Measurements from ENCODE around the gene TRDMT1.

Gene TRDMT1

DNA sequence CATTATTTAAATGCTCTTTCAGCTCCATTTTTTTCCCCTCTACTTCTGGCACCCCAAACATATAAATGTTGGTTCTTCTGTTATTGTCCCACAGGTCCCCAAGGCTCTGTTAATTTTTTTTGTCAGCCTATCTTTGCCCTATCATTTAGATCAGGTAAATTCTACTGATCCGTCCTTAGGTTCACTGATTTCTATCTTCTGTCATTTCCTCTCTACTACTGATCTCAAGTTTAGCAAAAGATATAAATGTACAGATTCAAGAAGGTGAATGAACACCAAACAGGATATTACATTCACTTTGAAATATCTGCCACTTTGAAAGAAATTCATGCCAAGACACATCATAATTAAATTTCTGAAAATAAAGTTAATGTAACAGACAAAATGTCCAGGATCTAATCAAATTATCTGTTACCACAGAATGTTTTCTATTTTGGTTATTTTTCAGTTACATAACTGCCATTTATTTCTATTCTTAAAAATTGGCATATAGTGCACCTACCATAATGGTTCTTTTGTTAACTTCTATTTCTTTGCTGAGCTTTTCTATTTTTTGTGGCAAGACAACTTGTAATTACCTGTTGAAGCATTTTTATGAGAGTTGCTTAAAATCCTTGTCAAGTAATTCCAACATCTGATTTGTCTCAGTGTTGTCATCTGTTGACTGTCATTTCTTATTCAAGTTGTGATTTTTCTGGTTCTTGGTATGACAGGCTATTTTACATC is 59.8 kb downstream of the TRDMT1 start:
- Histone ChIP-seq H3K9me3 (no peaks in the 10 kb centered on the region), H3K27me3 (ENCODE audit: low read depth) (no peaks in the 10 kb centered on the region), H3K4me1 (peaks cover 23% of the 10 kb centered on the region), H3K36me3 (replicated peaks) (no peaks in the 10 kb centered on the region), H3K4me3 (no peak overlapping the region)
- DNase-seq (ENCODE audit: low spot score in 2 of 2): no peak
- in situ Hi-C loops (cut with MboI; ENCODE audit: low sequenced_read_pairs): no loop called here

DNA sequence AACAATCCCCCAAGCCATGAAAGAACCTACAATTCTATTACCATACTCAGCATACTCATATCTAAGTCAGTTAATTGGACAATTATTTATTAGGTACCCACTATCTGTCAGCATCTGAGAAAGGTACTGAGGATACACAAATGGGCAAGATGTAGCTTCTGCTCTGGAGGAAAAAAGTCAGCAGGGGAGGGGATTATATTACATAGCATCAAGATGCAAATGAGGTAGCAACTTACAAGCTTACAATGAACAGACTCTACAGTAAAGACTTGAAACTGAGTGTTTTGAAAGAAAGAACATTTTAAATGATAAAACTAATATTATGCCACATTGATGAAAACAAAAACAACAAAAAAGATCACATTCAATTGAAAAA is 61.1 kb downstream of the TRDMT1 start:
- in situ Hi-C loops (cut with MboI; ENCODE audit: low sequenced_read_pairs): no loop called here
- Histone ChIP-seq H3K4me3 (no peak overlapping the region), H3K36me3 (replicated peaks) (no peaks in the 10 kb centered on the region), H3K27me3 (ENCODE audit: low read depth) (no peaks in the 10 kb centered on the region), H3K9me3 (no peaks in the 10 kb centered on the region), H3K4me1 (peaks cover 23% of the 10 kb centered on the region)
- DNase-seq (ENCODE audit: low spot score in 2 of 2): no peak

DNA sequence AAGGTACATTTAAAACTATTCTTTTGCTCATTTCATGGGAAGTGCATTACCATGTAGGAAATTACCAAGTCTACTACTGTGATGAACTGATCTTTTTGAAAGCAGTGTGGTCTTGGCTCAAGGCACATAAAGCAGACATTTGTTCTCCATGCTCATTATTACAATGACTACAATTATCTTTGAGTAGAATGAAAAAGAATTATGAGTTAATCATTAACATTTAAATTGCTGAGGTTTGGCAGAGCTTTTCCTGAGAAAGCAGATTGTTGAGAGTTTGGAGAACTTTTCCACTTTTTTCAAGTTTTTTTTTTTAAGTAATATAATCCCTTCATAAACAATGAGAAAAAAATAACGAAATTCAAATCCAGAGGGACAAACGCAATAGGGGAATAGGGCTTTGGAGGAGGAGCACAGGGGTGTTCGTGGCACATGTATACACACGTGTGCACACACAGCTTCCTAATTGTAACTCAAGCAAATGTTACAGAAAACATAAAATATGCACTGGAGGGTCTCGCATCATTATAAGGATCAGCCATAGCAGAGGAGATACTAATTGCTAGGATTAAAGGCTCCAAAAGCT is 62.9 kb downstream of the TRDMT1 start:
- no peak overlapping the region for H3K4me3 ChIP-seq
- H3K4me1 ChIP-seq: peaks cover 30% of the 10 kb centered on the region
- DNase-seq (ENCODE audit: low spot score in 2 of 2): peak; percentile 31 to 72
- no peaks in the 10 kb centered on the region for H3K36me3 ChIP-seq (replicated peaks)
- no peaks in the 10 kb centered on the region for H3K9me3 ChIP-seq
- in situ Hi-C loops (cut with MboI; ENCODE audit: low sequenced_read_pairs): no loop called here
- H3K27me3 ChIP-seq (ENCODE audit: low read depth): no peaks in the 10 kb centered on the region

DNA sequence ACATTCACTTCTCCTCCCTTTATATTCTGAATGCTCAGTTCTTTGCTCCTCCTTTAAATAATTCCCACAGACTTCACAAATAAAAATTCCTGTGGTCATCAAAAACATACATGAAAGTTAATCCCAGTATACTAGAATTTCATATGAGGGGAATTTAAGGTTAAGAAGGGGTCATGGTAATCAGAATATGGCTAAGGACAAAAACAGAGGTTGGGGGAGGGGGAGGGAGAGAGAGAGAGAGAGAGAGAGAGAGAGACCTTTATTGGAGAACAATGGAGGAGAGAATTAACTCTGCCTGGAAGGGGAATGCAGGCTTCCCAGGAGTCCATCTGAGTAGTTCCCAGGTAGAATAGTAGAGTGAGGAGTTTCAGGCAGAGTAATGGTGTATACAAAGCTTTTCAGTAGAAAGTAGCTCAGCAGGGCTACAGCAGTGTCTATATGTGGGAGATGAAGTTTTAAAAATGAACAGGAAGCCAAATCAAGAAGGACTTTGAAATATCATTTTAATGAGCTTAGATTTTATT is 66.7 kb downstream of the TRDMT1 start:
- Histone ChIP-seq H3K36me3 (replicated peaks) (no peaks in the 10 kb centered on the region), H3K4me3 (no peak overlapping the region), H3K27me3 (ENCODE audit: low read depth) (no peaks in the 10 kb centered on the region), H3K9me3 (no peaks in the 10 kb centered on the region), H3K4me1 (peaks cover 33% of the 10 kb centered on the region)
- DNase-seq (ENCODE audit: low spot score in 2 of 2): peak; percentile 31 to 35
- in situ Hi-C loops (cut with MboI; ENCODE audit: low sequenced_read_pairs): no loop called here

DNA sequence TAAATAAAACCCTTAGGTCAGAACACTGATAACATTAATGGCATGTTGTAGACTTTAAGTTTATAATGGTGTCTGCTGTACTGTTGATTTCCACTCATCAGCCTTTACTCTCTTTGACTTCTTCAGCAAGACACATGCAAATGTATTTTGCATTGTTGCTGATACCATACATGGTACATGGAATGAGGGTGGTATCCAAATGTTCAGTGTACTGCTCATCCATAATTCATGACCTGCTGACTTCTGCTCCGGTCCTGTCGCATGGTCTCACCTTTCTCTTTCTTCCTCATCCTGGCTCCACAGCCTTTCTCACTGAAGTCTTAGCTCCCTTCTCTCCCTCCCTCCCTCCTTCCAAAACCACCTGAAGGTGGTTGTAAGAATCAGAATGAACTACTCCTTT is 67.2 kb downstream of the TRDMT1 start:
- peaks cover 28% of the 10 kb centered on the region for H3K4me1 ChIP-seq
- H3K27me3 ChIP-seq (ENCODE audit: low read depth): no peaks in the 10 kb centered on the region
- no peak overlapping the region for H3K4me3 ChIP-seq
- in situ Hi-C loops (cut with MboI; ENCODE audit: low sequenced_read_pairs): no loop called here
- H3K9me3 ChIP-seq: no peaks in the 10 kb centered on the region
- H3K36me3 ChIP-seq (replicated peaks): no peaks in the 10 kb centered on the region
- no peak for DNase-seq (ENCODE audit: low spot score in 2 of 2)

DNA sequence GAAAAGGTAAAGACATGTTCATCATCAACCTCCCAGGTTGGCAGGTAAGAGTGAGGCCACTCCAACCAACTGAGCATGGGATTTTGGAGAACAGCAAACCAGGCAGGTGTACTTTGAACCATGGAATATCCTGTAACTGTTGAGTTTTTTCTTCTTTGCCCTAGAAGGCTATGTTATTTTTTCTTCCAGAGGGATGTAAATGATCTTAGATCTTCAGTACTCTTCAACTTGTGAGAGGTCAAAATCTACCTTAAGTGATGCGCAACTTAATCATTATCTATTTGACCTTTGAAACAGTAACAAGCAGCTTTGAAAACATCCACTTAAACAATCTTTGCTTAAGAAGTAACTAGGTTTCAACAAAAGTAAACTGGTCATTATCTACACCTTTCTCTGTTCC is 71.7 kb downstream of the TRDMT1 start, which contains the start of gene CUBN:
Gene CUBN (minus strand): TSS at position 71 of the 400 bp plus-strand sequence. CDS start 46 bp downstream, at position 25.
- H3K36me3 ChIP-seq (replicated peaks): no peaks in the 10 kb centered on the region
- H3K4me3 ChIP-seq: no peak within 1 kb of the TSS
- in situ Hi-C loops (cut with MboI; ENCODE audit: low sequenced_read_pairs): no loop called here
- H3K4me1 ChIP-seq: peaks cover 7% of the 10 kb centered on the region
- H3K9me3 ChIP-seq: no peaks in the 10 kb centered on the region
- no peaks in the 10 kb centered on the region for H3K27me3 ChIP-seq (ENCODE audit: low read depth)
- no peak for DNase-seq (ENCODE audit: low spot score in 2 of 2)

DNA sequence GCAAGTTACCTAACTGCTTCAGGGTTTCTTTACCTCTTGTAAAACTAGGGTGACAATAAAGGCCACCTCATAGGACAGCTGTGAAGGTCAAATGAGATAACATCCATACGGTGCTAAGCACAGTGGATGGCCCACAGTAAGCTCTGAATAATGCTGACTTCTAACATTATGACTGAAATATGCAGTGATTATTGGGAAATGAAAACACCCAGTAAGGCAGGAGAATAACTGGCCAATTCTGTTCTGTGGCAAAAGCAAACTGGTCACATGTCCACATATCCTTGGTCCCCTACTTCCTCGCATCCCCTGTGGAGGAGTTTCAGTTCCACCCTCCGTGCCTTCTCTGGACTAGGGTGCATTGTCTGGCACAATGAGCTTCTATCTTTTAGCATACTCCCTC is 73.2 kb downstream of the TRDMT1 start:
- Histone ChIP-seq H3K9me3 (no peaks in the 10 kb centered on the region), H3K4me3 (no peak overlapping the region), H3K4me1 (peaks cover 3% of the 10 kb centered on the region), H3K36me3 (replicated peaks) (no peaks in the 10 kb centered on the region), H3K27me3 (ENCODE audit: low read depth) (no peaks in the 10 kb centered on the region)
- in situ Hi-C loops (cut with MboI; ENCODE audit: low sequenced_read_pairs): no loop called here
- no peak for DNase-seq (ENCODE audit: low spot score in 2 of 2)

DNA sequence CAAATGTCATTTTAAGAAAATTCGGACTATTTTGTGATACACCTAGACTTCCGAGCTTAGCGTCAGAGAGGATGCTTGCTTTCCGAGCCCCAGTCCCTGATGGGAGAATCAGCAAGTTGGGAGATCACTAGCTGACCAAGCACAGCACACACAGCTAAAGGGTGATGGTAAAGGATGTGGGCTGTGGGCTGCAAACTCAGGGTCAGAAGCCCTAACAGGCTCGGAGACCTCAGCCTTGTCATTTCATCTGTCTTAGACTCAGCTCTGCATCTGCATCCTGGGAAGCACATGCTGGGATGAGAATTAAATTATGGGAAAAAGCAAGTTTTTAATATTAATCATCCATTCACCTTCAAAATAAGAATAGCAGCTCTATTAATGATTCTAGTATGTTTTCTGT is 75.1 kb downstream of the TRDMT1 start:
- Histone ChIP-seq H3K36me3 (replicated peaks) (no peaks in the 10 kb centered on the region), H3K9me3 (no peaks in the 10 kb centered on the region), H3K27me3 (ENCODE audit: low read depth) (no peaks in the 10 kb centered on the region), H3K4me1 (no peaks in the 10 kb centered on the region), H3K4me3 (no peak overlapping the region)
- DNase-seq (ENCODE audit: low spot score in 2 of 2): no peak
- in situ Hi-C loops (cut with MboI; ENCODE audit: low sequenced_read_pairs): no loop called here

DNA sequence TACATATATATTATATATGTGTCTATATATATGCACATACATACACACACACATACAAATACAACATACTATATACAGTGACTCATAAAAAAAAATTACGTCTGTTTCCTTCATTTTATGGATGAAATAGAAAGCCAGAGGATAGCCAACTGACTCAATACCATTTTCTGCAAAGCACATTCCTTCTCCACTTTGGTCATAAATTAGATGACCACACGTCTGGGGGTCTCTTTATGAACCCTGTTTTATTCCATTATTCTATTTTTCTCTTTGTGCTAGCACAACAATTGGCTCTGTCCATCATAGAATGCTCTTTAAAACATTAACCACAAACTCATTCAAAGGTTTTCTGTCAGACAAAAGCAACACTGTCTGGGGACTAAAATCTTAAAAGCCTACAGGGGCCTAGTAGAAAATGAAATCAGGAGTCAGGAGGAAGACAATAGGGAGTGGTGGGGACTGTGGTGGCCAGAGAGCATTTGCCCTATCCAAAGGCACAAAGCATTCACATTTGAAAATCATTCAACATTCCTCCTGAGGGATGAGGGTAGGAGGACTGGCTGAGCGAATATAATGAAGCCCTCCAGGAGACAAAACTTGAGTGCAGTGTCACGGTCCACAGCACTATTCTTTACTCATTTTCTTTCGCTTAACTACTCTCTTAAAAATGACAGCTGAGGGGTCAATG is 76.1 kb downstream of the TRDMT1 start:
- no peaks in the 10 kb centered on the region for H3K4me1 ChIP-seq
- H3K4me3 ChIP-seq: no peak overlapping the region
- H3K9me3 ChIP-seq: no peaks in the 10 kb centered on the region
- H3K27me3 ChIP-seq (ENCODE audit: low read depth): no peaks in the 10 kb centered on the region
- DNase-seq (ENCODE audit: low spot score in 2 of 2): no peak
- in situ Hi-C loops (cut with MboI; ENCODE audit: low sequenced_read_pairs): no loop called here
- no peaks in the 10 kb centered on the region for H3K36me3 ChIP-seq (replicated peaks)

DNA sequence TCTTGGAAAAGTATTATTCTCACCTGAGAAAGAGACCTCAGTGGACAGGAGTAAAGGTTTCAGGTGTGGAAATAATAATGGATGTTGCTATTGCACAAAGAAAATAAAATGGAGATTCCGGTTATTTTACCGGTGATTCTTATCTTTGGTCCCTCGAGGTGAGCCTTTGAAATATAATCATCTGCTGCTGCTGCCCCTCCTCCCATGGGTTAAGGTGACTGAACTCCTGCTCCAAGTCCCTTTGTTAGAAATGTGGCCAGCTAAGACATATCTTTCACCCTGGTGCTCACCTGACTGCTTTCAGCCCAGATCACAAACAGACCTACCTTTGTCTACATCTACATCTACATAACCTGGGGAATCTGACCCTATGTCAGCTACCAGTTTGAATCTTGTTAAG is 77.5 kb downstream of the TRDMT1 start:
- H3K9me3 ChIP-seq: no peaks in the 10 kb centered on the region
- no peaks in the 10 kb centered on the region for H3K36me3 ChIP-seq (replicated peaks)
- no peak overlapping the region for H3K4me3 ChIP-seq
- no peaks in the 10 kb centered on the region; the same call in 1 of the 2 replicates for H3K27me3 ChIP-seq (ENCODE audit: low read depth)
- no peaks in the 10 kb centered on the region for H3K4me1 ChIP-seq
- DNase-seq (ENCODE audit: low spot score in 2 of 2): no peak
- in situ Hi-C loops (cut with MboI; ENCODE audit: low sequenced_read_pairs): no loop called here

DNA sequence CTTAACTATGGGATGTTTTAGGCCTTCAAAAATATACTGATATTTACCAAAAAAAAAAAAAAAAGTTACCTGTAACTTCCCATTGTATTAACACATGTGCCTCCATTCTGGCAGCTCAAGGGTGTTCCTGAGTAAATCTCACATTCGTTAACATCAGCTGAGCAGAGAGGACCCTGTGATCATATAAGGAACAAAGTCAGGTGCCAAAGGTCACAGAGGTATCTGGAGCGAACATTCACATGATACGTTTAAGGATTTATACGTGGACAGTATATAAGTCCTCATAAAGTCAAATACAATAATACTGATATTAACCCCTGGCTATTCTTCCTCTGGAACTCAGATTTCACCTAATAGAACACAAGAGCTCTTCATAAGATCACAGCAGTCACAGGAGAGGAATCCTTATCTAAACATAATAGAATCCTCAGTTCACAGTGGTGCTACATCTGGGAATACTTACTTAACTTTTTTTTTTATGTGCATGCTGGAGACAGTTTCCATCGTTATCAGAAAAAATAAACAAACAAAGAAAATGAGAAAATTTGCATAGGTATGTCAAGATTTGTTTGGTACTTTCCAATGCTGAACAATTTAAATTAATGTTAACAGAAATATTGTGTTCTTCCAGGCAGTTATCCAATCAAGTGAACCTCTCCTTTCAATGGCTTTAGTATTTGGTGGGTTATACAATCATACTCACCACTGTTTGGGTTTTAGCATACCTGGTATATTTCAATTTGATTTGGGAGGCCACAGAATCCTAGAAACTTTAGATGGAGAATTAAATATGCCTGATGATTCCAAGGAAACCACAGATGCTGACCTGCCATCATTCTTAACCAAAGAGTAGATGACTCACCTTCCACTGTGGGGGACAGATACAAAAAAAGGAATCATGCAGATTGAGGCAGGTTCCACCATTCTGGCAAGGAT is 78.5 kb downstream of the TRDMT1 start:
- H3K27me3 ChIP-seq (ENCODE audit: low read depth): no peaks in the 10 kb centered on the region; the same call in 1 of the 2 replicates
- no peaks in the 10 kb centered on the region for H3K9me3 ChIP-seq
- no peak overlapping the region for H3K4me3 ChIP-seq
- H3K4me1 ChIP-seq: no peaks in the 10 kb centered on the region
- in situ Hi-C loops (cut with MboI; ENCODE audit: low sequenced_read_pairs): no loop called here
- H3K36me3 ChIP-seq (replicated peaks): no peaks in the 10 kb centered on the region
- no peak for DNase-seq (ENCODE audit: low spot score in 2 of 2)

DNA sequence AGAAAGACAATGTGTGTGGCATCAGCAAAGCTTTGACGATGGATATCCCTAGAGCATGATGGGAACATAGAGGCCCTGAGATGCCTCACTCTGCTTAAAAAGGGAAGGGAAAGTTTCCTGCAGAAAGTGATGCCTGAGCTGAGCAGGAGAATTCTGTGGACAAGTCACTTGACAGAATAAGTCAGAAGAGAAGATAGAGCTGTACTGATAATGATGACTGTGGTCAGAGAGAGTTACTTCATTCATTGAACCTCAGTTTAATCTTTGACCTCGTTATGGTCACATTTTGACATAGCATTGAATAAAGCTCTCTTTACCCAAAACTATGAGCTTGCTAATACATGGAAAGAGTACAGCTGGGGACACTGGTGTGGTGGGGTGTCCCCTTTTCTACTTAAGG is 79.4 kb downstream of the TRDMT1 start:
- no peaks in the 10 kb centered on the region for H3K36me3 ChIP-seq (replicated peaks)
- no peak for DNase-seq (ENCODE audit: low spot score in 2 of 2)
- no peak overlapping the region for H3K4me3 ChIP-seq
- no peaks in the 10 kb centered on the region for H3K9me3 ChIP-seq
- H3K27me3 ChIP-seq (ENCODE audit: low read depth): no peaks in the 10 kb centered on the region; the same call in 1 of the 2 replicates
- H3K4me1 ChIP-seq: no peaks in the 10 kb centered on the region
- in situ Hi-C loops (cut with MboI; ENCODE audit: low sequenced_read_pairs): no loop called here

DNA sequence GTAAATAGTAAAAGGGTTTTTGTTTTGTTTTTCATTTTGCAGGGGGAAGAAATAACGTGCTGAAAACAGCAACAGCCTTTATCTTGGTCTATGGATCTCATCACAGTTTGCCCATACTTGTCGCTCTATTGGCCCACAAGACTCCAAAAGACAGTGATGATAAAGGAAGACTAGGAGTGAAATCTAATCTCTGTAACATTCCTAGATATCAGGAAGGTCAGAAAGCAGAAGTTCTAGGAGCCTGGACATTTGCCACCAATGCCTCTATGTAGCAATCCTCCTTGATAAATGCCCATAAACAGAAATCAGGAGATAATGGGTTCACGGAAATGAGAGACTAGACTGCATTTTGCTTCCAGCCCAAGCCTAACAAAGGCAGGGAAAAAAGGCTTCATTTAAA is 80.8 kb downstream of the TRDMT1 start:
- no peaks in the 10 kb centered on the region; the same call in 1 of the 2 replicates for H3K27me3 ChIP-seq (ENCODE audit: low read depth)
- no peaks in the 10 kb centered on the region for H3K36me3 ChIP-seq (replicated peaks)
- H3K4me1 ChIP-seq: no peaks in the 10 kb centered on the region
- no peak overlapping the region for H3K4me3 ChIP-seq
- DNase-seq (ENCODE audit: low spot score in 2 of 2): no peak
- no peaks in the 10 kb centered on the region for H3K9me3 ChIP-seq
- in situ Hi-C loops (cut with MboI; ENCODE audit: low sequenced_read_pairs): no loop called here

Data from HAP-1 (cell line).